GM12878 (cell line): ENCODE measurements around the gene FNDC8.

Source experiments
- CBFB ChIP-seq: IDR thresholded peaks from 2 replicates; pipeline ENCODE4 v1.6.1; 2016; ENCODE audit warnings: antibody characterized with exemption, low read depth
- CTCF ChIP-seq, 3 experiments: IDR thresholded peaks in 2 of 3; conservative IDR thresholded peaks in 1 of 3; 2 replicates each; pipeline ENCODE4 v1.5.1; 2011; ENCODE audit warnings: low read depth in 3 of 3, low read length in 3 of 3, mild to moderate bottlenecking in 3 of 3, control low read depth in 2 of 3, moderate library complexity in 2 of 3, inconsistent platforms in 1 of 3, mixed read lengths in 1 of 3; ENCODE audit not compliant: control insufficient read depth in 2 of 3, insufficient read depth in 1 of 3; ENCODE audit errors: extremely low read depth in 1 of 3
- EGR1 ChIP-seq, 2 experiments: IDR thresholded peaks; 1 replicate in 1 of 2; 2 replicates in 1 of 2; pipeline ENCODE4 v1.6.1; 2011 to 2012; ENCODE audit warnings: low read depth in 2 of 2, low read length in 2 of 2, borderline replicate concordance in 1 of 2, mild to moderate bottlenecking in 1 of 2, moderate library complexity in 1 of 2
- HCFC1 ChIP-seq: fragments of 150-350 bp; IDR thresholded peaks from 2 replicates; pipeline ENCODE4 v1.6.1; 2014; ENCODE audit warnings: low read length
- MAX ChIP-seq: IDR thresholded peaks from 2 replicates; pipeline ENCODE4 v1.6.1; 2012; ENCODE audit warnings: low read depth, low read length, improper control_type of control experiment
- POLR2AphosphoS5 ChIP-seq: IDR thresholded peaks from 2 replicates; pipeline ENCODE4 v1.6.1; 2011; ENCODE audit warnings: mild to moderate bottlenecking, low read length, inconsistent platforms
- RAD51 ChIP-seq: fragments of 450-650 bp; IDR thresholded peaks from 2 replicates; pipeline ENCODE4 v1.6.1; 2016; ENCODE audit warnings: moderate library complexity, mild to moderate bottlenecking, inconsistent platforms
- TAF1 ChIP-seq: IDR thresholded peaks from 2 replicates; pipeline ENCODE4 v1.6.1; 2011; ENCODE audit warnings: mild to moderate bottlenecking, low read depth, low read length, borderline replicate concordance
- ZZZ3 ChIP-seq: IDR thresholded peaks from 2 replicates; pipeline ENCODE4 v1.6.1; 2011; ENCODE audit warnings: low read depth; ENCODE audit not compliant: control insufficient read depth, insufficient read length
- TF ChIP-seq, protein P1 (sequence below): IDR thresholded peaks from 2 replicates; pipeline ENCODE4 v1.6.1; 2011; ENCODE audit warnings: low read depth, low read length, improper control_type of control experiment, borderline replicate concordance

- TF ChIP-seq POLR2AphosphoS5 (no peak), TAF1 (no peak), CTCF (IDR thresholded peaks at IDR 0.05 in 2 of 3, conservative IDR thresholded peaks at IDR 0.05 in 1 of 3; ENCODE audit: control insufficient read depth in 2 of 3, extremely low read depth in 1 of 3, insufficient read depth in 1 of 3, low read depth in 3 of 3, low read length in 3 of 3) (no peak), RAD51 (no peak), CBFB (no peak), ZZZ3 (no peak), HCFC1 (no peak), MAX (no peak), EGR1 (IDR thresholded peaks at IDR 0.05; ENCODE audit: borderline replicate concordance in 1 of 2, low read depth in 2 of 2, low read length in 2 of 2) (no peak)
- TF ChIP-seq, protein P1, sequence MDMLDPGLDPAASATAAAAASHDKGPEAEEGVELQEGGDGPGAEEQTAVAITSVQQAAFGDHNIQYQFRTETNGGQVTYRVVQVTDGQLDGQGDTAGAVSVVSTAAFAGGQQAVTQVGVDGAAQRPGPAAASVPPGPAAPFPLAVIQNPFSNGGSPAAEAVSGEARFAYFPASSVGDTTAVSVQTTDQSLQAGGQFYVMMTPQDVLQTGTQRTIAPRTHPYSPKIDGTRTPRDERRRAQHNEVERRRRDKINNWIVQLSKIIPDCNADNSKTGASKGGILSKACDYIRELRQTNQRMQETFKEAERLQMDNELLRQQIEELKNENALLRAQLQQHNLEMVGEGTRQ: no peak
Measured at GRCh38 chr17:35097776-35098175, 23.6 kb upstream of the FNDC8 start.
